Neural progenitor cell (in vitro differentiated cells): ENCODE results near the gene UBLCP1. TPM values are rescaled to one million over a fixed set of nuclear protein-coding genes. Genes with fewer than 3 reads are reported as not detected.

ENCODE experiments used
- DNase-seq: peaks from one replicate; pipeline ENCODE4 v3.0.0-alpha.2; 2016; ENCODE audit warnings: low spot score
- H2AFZ ChIP-seq: fragments of 200-600 bp; sonication (generic); replicated peaks from 2 replicates; pipeline ENCODE4 v1.6.1; 2016; ENCODE audit warnings: antibody characterized with exemption
- H3F3A ChIP-seq: fragments of 200-600 bp; sonication (generic); 2 replicates; pipeline ENCODE4 v1.6.1; 2016; ENCODE audit warnings: antibody characterized with exemption, low read depth
- H3K27ac ChIP-seq: fragments of 200-600 bp; sonication (generic); 2 replicates; pipeline ENCODE4 v1.5.1; 2016; ENCODE audit warnings: mild to moderate bottlenecking
- H3K27me3 ChIP-seq: fragments of 200-600 bp; sonication (generic); 2 replicates; pipeline ENCODE4 v1.6.1; 2016; ENCODE audit warnings: mild to moderate bottlenecking, moderate library complexity
- H3K36me3 ChIP-seq: fragments of 200-600 bp; sonication (generic); 2 replicates; pipeline ENCODE4 v1.5.1; 2016
- H3K4me1 ChIP-seq: fragments of 200-600 bp; sonication (generic); 2 replicates; pipeline ENCODE4 v1.6.1; 2016; ENCODE audit warnings: mixed run types
- H3K4me2 ChIP-seq: fragments of 200-600 bp; sonication (generic); 2 replicates; pipeline ENCODE4 v1.6.1; 2016
- H3K4me3 ChIP-seq: fragments of 200-600 bp; sonication (generic); 2 replicates; pipeline ENCODE4 v1.5.1; 2016
- H3K79me2 ChIP-seq: fragments of 200-600 bp; sonication (generic); 2 replicates; pipeline ENCODE4 v1.6.1; 2016; ENCODE audit warnings: low read depth
- H3K9ac ChIP-seq: fragments of 200-600 bp; sonication (generic); 2 replicates; pipeline ENCODE4 v1.6.1; 2016
- H3K9me3 ChIP-seq: fragments of 200-600 bp; sonication (generic); 2 replicates; pipeline ENCODE4 v1.5.1; 2016; ENCODE audit warnings: low read depth
- H4K20me1 ChIP-seq: fragments of 200-600 bp; sonication (generic); 2 replicates; pipeline ENCODE4 v1.6.1; 2016; ENCODE audit warnings: low read depth
- H3K27ac Mint-ChIP-seq: 3 replicates; pipeline ENCODE4 v1.8.0; 2021; ENCODE audit warnings: mixed read lengths
- H3K27me3 Mint-ChIP-seq: 2 replicates; pipeline ENCODE4 v1.8.0; 2022; ENCODE audit warnings: low read depth, mild to moderate bottlenecking, inconsistent platforms, moderate library complexity, mixed read lengths; ENCODE audit not compliant: insufficient read depth
- H3K36me3 Mint-ChIP-seq: 3 replicates; pipeline ENCODE4 v1.8.0; 2021; ENCODE audit warnings: mixed read lengths
- H3K4me1 Mint-ChIP-seq: 3 replicates; pipeline ENCODE4 v1.8.0; 2021; ENCODE audit warnings: mixed read lengths
- H3K4me3 Mint-ChIP-seq: 3 replicates; pipeline ENCODE4 v1.8.0; 2021; ENCODE audit warnings: mild to moderate bottlenecking, moderate library complexity, mixed read lengths
- H3K9me3 Mint-ChIP-seq: 3 replicates; pipeline ENCODE4 v1.8.0; 2020; ENCODE audit warnings: mixed read lengths
- EZH2 ChIP-seq: fragments of 200-600 bp; sonication (generic); IDR thresholded peaks from 2 replicates; pipeline ENCODE4 v1.6.1; 2017; ENCODE audit warnings: antibody characterized with exemption, mild to moderate bottlenecking, moderate library complexity
- EZH2phosphoT487 ChIP-seq: fragments of 200-600 bp; sonication (generic); IDR thresholded peaks from 2 replicates; pipeline ENCODE4 v1.6.1; 2017; ENCODE audit warnings: antibody characterized with exemption
- total RNA-seq: library from RNA; depleted of rRNA; stranded (reverse); fragments of >200 nt; gene quantifications from 2 replicates; pipeline ENCODE4 v1.2.3, GENCODE V29; 2015; ENCODE audit warnings: low replicate concordance
- TF ChIP-seq, protein P1 (sequence below): fragments of 200-600 bp; sonication (generic); IDR thresholded peaks from 2 replicates; pipeline ENCODE4 v1.5.1; 2017; ENCODE audit warnings: antibody characterized with exemption, mild to moderate bottlenecking

UBLCP1 gene
- total RNA-seq, 1 donor from 2014 or later = 79.1 TPM

DNA sequence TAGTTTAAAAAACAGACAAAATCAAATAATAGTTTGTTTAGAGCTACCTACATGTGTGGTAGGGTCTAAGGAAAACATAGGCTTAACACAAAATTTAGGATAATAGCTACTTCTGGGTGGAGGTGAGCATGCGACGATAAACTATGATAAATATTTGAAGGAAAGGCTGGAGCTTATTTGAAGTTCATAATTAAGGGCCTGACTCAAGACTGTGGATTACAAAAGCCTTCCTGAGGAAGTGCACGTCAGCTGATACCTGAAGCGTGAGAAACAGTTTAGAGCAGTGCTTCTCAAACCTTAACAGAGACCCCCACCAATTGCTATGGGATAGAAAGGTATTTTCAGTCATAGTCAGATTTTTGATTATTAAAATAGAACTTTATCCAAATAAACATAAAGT lies 20.4 kb upstream of the UBLCP1 start:
- Histone ChIP-seq H3K4me1 (no peaks in the 10 kb centered on the region), H3K27me3 (peaks cover 43% of the 10 kb centered on the region), H3K79me2 (no peaks in the 10 kb centered on the region), H2AFZ (no peak overlapping the region), H3K36me3 (no peaks in the 10 kb centered on the region), H3F3A (no peaks in the 10 kb centered on the region), H3K9ac (no peak overlapping the region), H3K9me3 (no peaks in the 10 kb centered on the region), H3K4me2 (no peak overlapping the region), H3K4me3 (no peak overlapping the region), H4K20me1 (no peaks in the 10 kb centered on the region), H3K27ac (no peak overlapping the region)
- Mint-ChIP-seq H3K27me3 (peaks cover 4% of the 10 kb centered on the region), H3K36me3 (no peaks in the 10 kb centered on the region), H3K27ac (no peak overlapping the region), H3K4me1 (no peaks in the 10 kb centered on the region), H3K4me3 (no peak overlapping the region), H3K9me3 (no peaks in the 10 kb centered on the region)
- no peak for DNase-seq
- no peak for TF ChIP-seq EZH2phosphoT487
- TF ChIP-seq EZH2 = no peak
- TF ChIP-seq, protein P1, sequence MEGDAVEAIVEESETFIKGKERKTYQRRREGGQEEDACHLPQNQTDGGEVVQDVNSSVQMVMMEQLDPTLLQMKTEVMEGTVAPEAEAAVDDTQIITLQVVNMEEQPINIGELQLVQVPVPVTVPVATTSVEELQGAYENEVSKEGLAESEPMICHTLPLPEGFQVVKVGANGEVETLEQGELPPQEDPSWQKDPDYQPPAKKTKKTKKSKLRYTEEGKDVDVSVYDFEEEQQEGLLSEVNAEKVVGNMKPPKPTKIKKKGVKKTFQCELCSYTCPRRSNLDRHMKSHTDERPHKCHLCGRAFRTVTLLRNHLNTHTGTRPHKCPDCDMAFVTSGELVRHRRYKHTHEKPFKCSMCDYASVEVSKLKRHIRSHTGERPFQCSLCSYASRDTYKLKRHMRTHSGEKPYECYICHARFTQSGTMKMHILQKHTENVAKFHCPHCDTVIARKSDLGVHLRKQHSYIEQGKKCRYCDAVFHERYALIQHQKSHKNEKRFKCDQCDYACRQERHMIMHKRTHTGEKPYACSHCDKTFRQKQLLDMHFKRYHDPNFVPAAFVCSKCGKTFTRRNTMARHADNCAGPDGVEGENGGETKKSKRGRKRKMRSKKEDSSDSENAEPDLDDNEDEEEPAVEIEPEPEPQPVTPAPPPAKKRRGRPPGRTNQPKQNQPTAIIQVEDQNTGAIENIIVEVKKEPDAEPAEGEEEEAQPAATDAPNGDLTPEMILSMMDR = no peak

DNA sequence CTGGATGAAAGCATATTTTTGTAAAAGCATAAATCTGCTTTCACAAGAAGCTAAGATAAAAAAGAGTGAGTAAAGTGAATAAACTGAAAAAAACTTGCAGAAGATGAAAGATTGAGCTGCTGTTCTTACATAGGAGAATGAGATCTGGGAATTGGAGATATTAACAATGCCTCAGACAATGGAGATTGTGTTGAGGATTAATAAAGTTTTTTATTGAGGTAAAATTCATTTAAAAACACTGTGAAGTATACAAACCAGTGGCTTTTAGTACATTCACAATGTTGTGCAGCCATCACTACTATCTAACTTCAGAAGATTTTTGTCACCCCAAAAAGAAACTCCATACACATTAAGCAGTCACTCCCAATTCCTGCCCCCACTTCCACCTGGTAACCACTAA lies 19.7 kb upstream of the UBLCP1 start:
- peaks cover 50% of the 10 kb centered on the region for H3K27me3 ChIP-seq
- no peaks in the 10 kb centered on the region for H4K20me1 ChIP-seq
- H3K9me3 ChIP-seq = no peaks in the 10 kb centered on the region
- no peak for DNase-seq
- H3K9me3 Mint-ChIP-seq = no peaks in the 10 kb centered on the region
- H3K79me2 ChIP-seq = no peaks in the 10 kb centered on the region
- no peak overlapping the region for H3K9ac ChIP-seq
- no peak overlapping the region for H3K4me3 ChIP-seq
- no peak for TF ChIP-seq EZH2phosphoT487
- H3F3A ChIP-seq = no peaks in the 10 kb centered on the region
- H3K36me3 ChIP-seq = no peaks in the 10 kb centered on the region
- H3K36me3 Mint-ChIP-seq = no peaks in the 10 kb centered on the region
- no peak overlapping the region for H3K4me2 ChIP-seq
- no peak overlapping the region for H3K27ac Mint-ChIP-seq
- no peak overlapping the region for H2AFZ ChIP-seq
- H3K27ac ChIP-seq = no peak overlapping the region
- no peaks in the 10 kb centered on the region for H3K4me1 Mint-ChIP-seq
- no peak overlapping the region for H3K4me3 Mint-ChIP-seq
- peaks cover 4% of the 10 kb centered on the region for H3K27me3 Mint-ChIP-seq
- no peaks in the 10 kb centered on the region for H3K4me1 ChIP-seq

DNA sequence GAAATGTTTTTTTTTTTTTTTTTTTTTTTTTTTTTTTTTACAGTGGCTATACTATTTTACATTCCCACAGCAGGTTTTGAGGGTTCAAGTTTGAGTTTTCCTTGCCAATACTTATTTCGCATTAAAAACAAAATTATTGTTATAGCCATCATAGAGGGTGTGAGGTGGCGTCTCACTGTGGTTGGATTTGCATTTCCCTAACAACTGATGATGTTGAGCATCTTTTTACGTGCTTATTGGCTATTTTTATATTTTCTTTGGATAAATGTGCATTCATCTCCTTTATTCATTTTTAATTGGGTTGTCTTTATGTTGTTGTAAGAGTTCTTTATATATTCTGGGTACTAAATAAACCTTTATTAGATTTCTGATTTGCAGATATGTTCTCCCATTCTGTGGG lies 18.9 kb upstream of the UBLCP1 start:
- Histone ChIP-seq H3K79me2 (no peaks in the 10 kb centered on the region), H3K27ac (no peak overlapping the region), H3K4me2 (no peak overlapping the region), H3K9ac (no peak overlapping the region), H3K9me3 (no peaks in the 10 kb centered on the region), H3K4me3 (no peak overlapping the region), H3K27me3 (peaks cover 57% of the 10 kb centered on the region), H3F3A (no peaks in the 10 kb centered on the region), H2AFZ (no peak overlapping the region), H3K36me3 (no peaks in the 10 kb centered on the region), H4K20me1 (no peaks in the 10 kb centered on the region), H3K4me1 (no peaks in the 10 kb centered on the region)
- TF ChIP-seq, protein P1 = no peak
- TF ChIP-seq EZH2phosphoT487 (no peak), EZH2 (no peak)
- no peaks in the 10 kb centered on the region for H3K36me3 Mint-ChIP-seq
- H3K9me3 Mint-ChIP-seq = no peaks in the 10 kb centered on the region
- H3K4me3 Mint-ChIP-seq = no peak overlapping the region
- peaks cover 4% of the 10 kb centered on the region for H3K27me3 Mint-ChIP-seq
- no peak for DNase-seq
- H3K4me1 Mint-ChIP-seq = no peaks in the 10 kb centered on the region
- no peak overlapping the region for H3K27ac Mint-ChIP-seq

DNA sequence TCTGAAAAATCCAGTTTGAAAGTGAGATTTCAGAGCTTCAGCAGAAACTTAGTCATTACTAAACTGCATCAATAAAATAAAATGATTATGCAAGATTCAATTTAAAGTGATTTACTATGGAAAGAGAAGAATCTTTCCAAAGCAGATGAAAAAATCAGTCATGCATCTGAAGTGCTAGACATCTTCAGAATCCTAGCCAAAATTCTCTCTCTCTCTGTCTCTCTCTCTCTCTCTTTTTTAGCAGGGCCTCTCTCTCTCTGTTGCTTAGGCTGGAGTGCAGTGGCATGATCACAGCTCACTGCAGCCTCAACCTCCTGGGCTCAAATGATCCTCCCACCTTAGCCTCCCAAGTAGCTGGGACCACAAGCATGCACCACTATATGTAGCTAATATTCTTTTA lies 18.2 kb upstream of the UBLCP1 start:
- TF ChIP-seq EZH2phosphoT487 = no peak
- TF ChIP-seq, protein P1 = no peak
- TF ChIP-seq EZH2 = no peak
- H3K4me3 ChIP-seq = no peak overlapping the region
- no peak for DNase-seq
- H3K27me3 ChIP-seq = peaks cover 62% of the 10 kb centered on the region
- H3K36me3 Mint-ChIP-seq = no peaks in the 10 kb centered on the region
- no peak overlapping the region for H3K4me2 ChIP-seq
- no peaks in the 10 kb centered on the region for H3F3A ChIP-seq
- peaks cover 4% of the 10 kb centered on the region for H3K27me3 Mint-ChIP-seq
- no peaks in the 10 kb centered on the region for H3K9me3 ChIP-seq
- no peak overlapping the region for H3K27ac Mint-ChIP-seq
- no peaks in the 10 kb centered on the region for H3K4me1 Mint-ChIP-seq
- no peaks in the 10 kb centered on the region for H3K4me1 ChIP-seq
- H4K20me1 ChIP-seq = no peaks in the 10 kb centered on the region
- H3K4me3 Mint-ChIP-seq = no peak overlapping the region
- no peak overlapping the region for H2AFZ ChIP-seq
- no peaks in the 10 kb centered on the region for H3K36me3 ChIP-seq
- H3K9me3 Mint-ChIP-seq = no peaks in the 10 kb centered on the region
- no peaks in the 10 kb centered on the region for H3K79me2 ChIP-seq
- no peak overlapping the region for H3K9ac ChIP-seq
- no peak overlapping the region for H3K27ac ChIP-seq
